ENCODE measurements around the gene ABITRAM. TPM values are rescaled to one million over a fixed set of nuclear protein-coding genes. Genes with fewer than 3 reads are reported as not detected.
A peak's percentile ranks its signal among the peaks of the same experiment; 100 is the strongest.

Gene ABITRAM
- total RNA-seq, 1 experiment from 2014 or later, result 13.4 TPM

- Histone ChIP-seq H3K27ac (ENCODE audit: low read depth, low read length) (peak overlapping the region; percentile 83), H3K4me1 (ENCODE audit: control insufficient read depth in 1 of 2, insufficient read depth in 2 of 2, low read length in 2 of 2) (peaks cover 4 to 14% of the 10 kb centered on the region in 2 experiments; a peak in 3 of 4 replicates), H3K79me2 (ENCODE audit: insufficient read depth, low read length) (peaks cover 46% of the 10 kb centered on the region), H3K9me2 (ENCODE audit: insufficient read depth) (no peaks in the 10 kb centered on the region), H3K4me3 (replicated peaks in 1 of 2; ENCODE audit: low read depth in 1 of 2, low read length in 2 of 2) (peak overlapping the region; percentile 83 to 97), H4K20me1 (ENCODE audit: insufficient read depth) (no peaks in the 10 kb centered on the region), H3K36me3 (ENCODE audit: control insufficient read depth in 1 of 2, insufficient read depth in 2 of 2, low read length in 2 of 2) (peaks cover 0 to 5% of the 10 kb centered on the region in 2 experiments; a peak in 2 of 4 replicates), H2AFZ (ENCODE audit: low read depth, low read length, poor library complexity, severe bottlenecking) (no peak overlapping the region), H3K4me2 (ENCODE audit: low read length) (peak overlapping the region; percentile 96), H3K9me3 (ENCODE audit: control insufficient read depth in 1 of 2, insufficient read depth in 1 of 2, low read depth in 1 of 2, low read length in 2 of 2) (no peaks in the 10 kb centered on the region), H3K27me3 (ENCODE audit: insufficient read depth, low read length) (no peaks in the 10 kb centered on the region), H3K9ac (ENCODE audit: low read length) (peak overlapping the region; percentile 87)
- no TSS peak for BruUV-seq (replicated peaks)
- ChIA-PET RAD21 (ENCODE audit: low non-redundant PET in 1 of 2, low total read pairs in 2 of 2, uncharacterized antibody in 2 of 2, unreplicated experiment in 2 of 2) (no interaction called here), POLR2A (no interaction called here), CTCF (no interaction called here)
- intact Hi-C loops (cut with micrococcal nuclease), result no loop called here
- DNase-seq (ENCODE audit: low read depth, low spot score), result no peak
- TF ChIP-seq SIN3A (IDR thresholded peaks at IDR 0.05; ENCODE audit: low read depth) (no peak), REST (IDR thresholded peaks at IDR 0.05; ENCODE audit: low read depth) (no peak), JUND (IDR thresholded peaks at IDR 0.05) (no peak), EZH2phosphoT487 (IDR thresholded peaks at IDR 0.05; ENCODE audit: borderline replicate concordance) (no peak), FOSL1 (IDR thresholded peaks at IDR 0.05; ENCODE audit: low read depth) (no peak), ZFX (IDR thresholded peaks at IDR 0.05) (no peak), CBX3 (IDR thresholded peaks at IDR 0.05; ENCODE audit: low read depth) (no peak), YY1 (IDR thresholded peaks at IDR 0.05; ENCODE audit: extremely low read depth, insufficient replicate concordance, low read depth, low read length) (no peak), EGR1 (IDR thresholded peaks at IDR 0.05; ENCODE audit: low read depth) (no peak)
- no peak for ATAC-seq
Measured at GRCh38 chr9:108933231-108933717, 926 bp upstream of the ABITRAM start.

Data from HCT116 (cell line).